Natural killer cell (primary cell): ENCODE measurements around the gene ZCCHC13. TPM values are rescaled to one million over a fixed set of nuclear protein-coding genes. Genes with fewer than 3 reads are reported as not detected.

ENCODE experiments used
- ATAC-seq, 3 donors: fragments of 150-1000 bp in 2 of 3; fragments of 200-7000 bp in 1 of 3; cut with Tn5 transposase; 1 replicate in 1 of 3; 2 replicates in 2 of 3; pipeline ENCODE4 v1.10.0; 2021; ENCODE audit warnings: mild to moderate bottlenecking in 2 of 3, moderate library complexity in 2 of 3
- DNase-seq, 2 donors: peaks; one replicate each; pipeline versions ENCODE4 v3.0.0 to v3.0.0-alpha.2; 2013 to 2021; ENCODE audit warnings: mixed read lengths in 1 of 2
- H3K27ac ChIP-seq: one replicate; pipeline ENCODE4 v1.5.1; 2013; ENCODE audit warnings: mild to moderate bottlenecking, low read length
- H3K27me3 ChIP-seq: one replicate; pipeline ENCODE4 v1.6.1; 2013; ENCODE audit warnings: low read length; ENCODE audit not compliant: control insufficient read depth, insufficient read depth
- H3K36me3 ChIP-seq: one replicate; pipeline ENCODE4 v1.6.1; 2013; ENCODE audit warnings: low read length; ENCODE audit not compliant: control insufficient read depth, insufficient read depth
- H3K4me1 ChIP-seq: one replicate; pipeline ENCODE4 v1.6.1; 2013; ENCODE audit warnings: low read length; ENCODE audit not compliant: control insufficient read depth, insufficient read depth
- H3K4me3 ChIP-seq: one replicate; pipeline ENCODE4 v1.5.1; 2013; ENCODE audit warnings: low read length
- H3K9me3 ChIP-seq: one replicate; pipeline ENCODE4 v1.6.1; 2013; ENCODE audit warnings: low read length; ENCODE audit not compliant: control insufficient read depth, insufficient read depth
- H3K27ac Mint-ChIP-seq, 2 donors: one replicate each; pipeline ENCODE4 v1.8.0; 2022; ENCODE audit warnings: mild to moderate bottlenecking in 2 of 2, mixed read lengths in 2 of 2, moderate library complexity in 1 of 2
- H3K27me3 Mint-ChIP-seq, 2 donors: one replicate each; pipeline ENCODE4 v1.8.0; 2022; ENCODE audit warnings: low read depth in 2 of 2, mixed read lengths in 2 of 2
- H3K36me3 Mint-ChIP-seq: one replicate; pipeline ENCODE4 v1.8.0; 2022; ENCODE audit warnings: mixed read lengths
- H3K4me1 Mint-ChIP-seq, 2 donors: one replicate each; pipeline ENCODE4 v1.8.0; 2022; ENCODE audit warnings: mixed read lengths in 2 of 2
- H3K4me3 Mint-ChIP-seq: one replicate; pipeline ENCODE4 v1.8.0; 2022; ENCODE audit warnings: mild to moderate bottlenecking, moderate library complexity, mixed read lengths
- H3K9me3 Mint-ChIP-seq, 2 donors: one replicate each; pipeline ENCODE4 v1.8.0; 2022; ENCODE audit warnings: mixed read lengths in 2 of 2
- CTCF ChIP-seq: fragments of 200-600 bp; IDR thresholded peaks from one replicate; pipeline ENCODE4 v1.8.0; 2022; ENCODE audit warnings: antibody characterized with exemption
- WGBS: methylation state at CpG from one replicate; pipeline ENCODE4 v1.1.7; 2013; ENCODE audit warnings: missing lambda C conversion rate; ENCODE audit not compliant: insufficient coverage; 5-methylcytosine and 5-hydroxymethylcytosine counted together
- intact Hi-C: fragments of 100-400 bp; cut with micrococcal nuclease; formaldehyde crosslinking; loops from one replicate; pipeline ENCODE4 v1.14.2; 2022
- total RNA-seq, 4 donors: library from RNA; stranded (reverse); fragments of 120-200 nt in 1 of 4; gene quantifications; one replicate each; pipeline versions ENCODE4 v1.2.3 to v1.2.4, GENCODE V29; 2013 to 2022

The ZCCHC13 gene
- total RNA-seq, 3 donors from 2014 or later (not counting 1 experiment from before 2014, with no cell fraction given) = not detected

- Histone ChIP-seq H3K36me3 (peaks cover 46% of the 10 kb centered on the region), H3K9me3 (no peaks in the 10 kb centered on the region), H3K27ac (no peak overlapping the region), H3K4me3 (no peak overlapping the region), H3K27me3 (no peaks in the 10 kb centered on the region), H3K4me1 (no peaks in the 10 kb centered on the region)
- intact Hi-C loops = no loop called here
- H3K4me3 Mint-ChIP-seq = no peak overlapping the region
- H3K27me3 Mint-ChIP-seq = peaks cover 0 to 8% of the 10 kb centered on the region in 2 donors
- H3K9me3 Mint-ChIP-seq = no peaks in the 10 kb centered on the region
- H3K4me1 Mint-ChIP-seq = no peaks in the 10 kb centered on the region
- peaks cover 12% of the 10 kb centered on the region for H3K36me3 Mint-ChIP-seq
- H3K27ac Mint-ChIP-seq = no peak overlapping the region
- DNase-seq (no peak), ATAC-seq (no peak)
- TF ChIP-seq CTCF = no peak
- no CpG with 5 or more reads among the region's 1 CpG for WGBS
Observed at GRCh38 chrX:74277846-74278245, 26.1 kb upstream of the ZCCHC13 start.

- peaks cover 5 to 6% of the 10 kb centered on the region in 2 donors for H3K4me1 Mint-ChIP-seq
- H3K27ac Mint-ChIP-seq = no peak overlapping the region
- no peak overlapping the region for H3K27ac ChIP-seq
- 85% methylated on average over 2 of the region's 3 CpGs for WGBS
- DNase-seq (no peak), ATAC-seq (no peak)
- no peak overlapping the region for H3K4me3 ChIP-seq
- H3K4me1 ChIP-seq = no peaks in the 10 kb centered on the region
- H3K27me3 ChIP-seq = no peaks in the 10 kb centered on the region
- no peak overlapping the region for H3K4me3 Mint-ChIP-seq
- no peaks in the 10 kb centered on the region for H3K9me3 ChIP-seq
- intact Hi-C loops = no loop called here
- peaks cover 38% of the 10 kb centered on the region for H3K36me3 ChIP-seq
- H3K9me3 Mint-ChIP-seq = no peaks in the 10 kb centered on the region
- peaks cover 12% of the 10 kb centered on the region for H3K36me3 Mint-ChIP-seq
- peaks cover 0 to 8% of the 10 kb centered on the region in 2 donors for H3K27me3 Mint-ChIP-seq
- TF ChIP-seq CTCF = no peak
Observed at GRCh38 chrX:74280759-74281158, 23.2 kb upstream of the ZCCHC13 start.

- TF ChIP-seq CTCF = no peak
- Histone ChIP-seq H3K36me3 (peaks cover 25% of the 10 kb centered on the region), H3K27me3 (no peaks in the 10 kb centered on the region), H3K9me3 (no peaks in the 10 kb centered on the region), H3K4me1 (peaks cover 3% of the 10 kb centered on the region), H3K4me3 (no peak overlapping the region), H3K27ac (no peak overlapping the region)
- H3K36me3 Mint-ChIP-seq = no peaks in the 10 kb centered on the region
- H3K27ac Mint-ChIP-seq = no peak overlapping the region
- ATAC-seq (no peak), DNase-seq (no peak)
- H3K4me3 Mint-ChIP-seq = no peak overlapping the region
- H3K9me3 Mint-ChIP-seq = no peaks in the 10 kb centered on the region
- peaks cover 9 to 15% of the 10 kb centered on the region in 2 donors for H3K4me1 Mint-ChIP-seq
- intact Hi-C loops = no loop called here
- 75% methylated on average over 1 of the region's 1 CpG for WGBS
- no peaks in the 10 kb centered on the region for H3K27me3 Mint-ChIP-seq
Observed at GRCh38 chrX:74284391-74284952, 19.5 kb upstream of the ZCCHC13 start.
